ENCODE data around the gene TMEM192.

TMEM192 gene

DNA sequence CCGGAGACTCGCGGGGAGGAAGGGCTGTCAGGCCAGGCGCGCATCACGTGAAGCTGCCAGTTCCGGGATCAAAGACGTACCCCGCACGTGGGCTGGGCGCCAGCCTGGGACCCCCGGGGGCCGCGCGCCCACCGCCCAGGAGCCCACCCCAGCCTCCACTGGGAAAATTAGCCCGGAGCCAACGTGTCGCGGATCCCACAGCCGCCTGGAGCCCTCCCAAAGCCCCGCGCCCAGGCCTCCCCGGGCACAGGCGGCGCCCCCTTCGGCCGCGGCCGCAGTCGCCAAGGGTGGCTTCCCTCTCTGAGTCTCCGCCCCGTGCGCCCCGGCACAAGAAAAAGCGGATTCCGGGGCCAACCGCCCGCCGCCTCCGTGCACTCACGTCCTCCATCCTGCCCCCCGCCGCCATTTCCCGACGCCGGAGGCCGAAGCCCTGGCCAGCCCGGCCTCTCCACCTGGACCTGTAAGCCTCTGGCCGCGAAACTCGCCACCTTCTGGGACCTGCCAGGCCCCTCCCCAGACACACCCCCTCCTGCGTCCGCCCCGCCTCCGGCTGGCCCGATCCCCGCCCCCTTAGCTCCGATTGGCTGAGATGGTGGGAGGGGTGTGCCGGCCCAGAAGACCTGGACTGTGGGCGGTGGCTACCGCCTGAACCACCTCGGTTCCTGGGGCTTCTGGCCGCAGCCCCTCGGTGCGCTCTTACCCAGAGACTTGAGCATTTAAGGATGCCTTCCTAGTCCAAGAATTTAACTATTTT lies at the start of gene TMEM192:
Gene TMEM192 (minus strand): TSS at position 493 of the 754 bp plus-strand sequence. CDS start 87 bp downstream, at position 406.
- DNase-seq (ENCODE audit: low read depth): peak; percentile 95
- peak within 1 kb of the TSS; percentile 93 for H3K4me3 ChIP-seq (ENCODE audit: low read depth, low read length)
- TF ChIP-seq, protein P1, sequence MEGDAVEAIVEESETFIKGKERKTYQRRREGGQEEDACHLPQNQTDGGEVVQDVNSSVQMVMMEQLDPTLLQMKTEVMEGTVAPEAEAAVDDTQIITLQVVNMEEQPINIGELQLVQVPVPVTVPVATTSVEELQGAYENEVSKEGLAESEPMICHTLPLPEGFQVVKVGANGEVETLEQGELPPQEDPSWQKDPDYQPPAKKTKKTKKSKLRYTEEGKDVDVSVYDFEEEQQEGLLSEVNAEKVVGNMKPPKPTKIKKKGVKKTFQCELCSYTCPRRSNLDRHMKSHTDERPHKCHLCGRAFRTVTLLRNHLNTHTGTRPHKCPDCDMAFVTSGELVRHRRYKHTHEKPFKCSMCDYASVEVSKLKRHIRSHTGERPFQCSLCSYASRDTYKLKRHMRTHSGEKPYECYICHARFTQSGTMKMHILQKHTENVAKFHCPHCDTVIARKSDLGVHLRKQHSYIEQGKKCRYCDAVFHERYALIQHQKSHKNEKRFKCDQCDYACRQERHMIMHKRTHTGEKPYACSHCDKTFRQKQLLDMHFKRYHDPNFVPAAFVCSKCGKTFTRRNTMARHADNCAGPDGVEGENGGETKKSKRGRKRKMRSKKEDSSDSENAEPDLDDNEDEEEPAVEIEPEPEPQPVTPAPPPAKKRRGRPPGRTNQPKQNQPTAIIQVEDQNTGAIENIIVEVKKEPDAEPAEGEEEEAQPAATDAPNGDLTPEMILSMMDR (IDR thresholded peaks at IDR 0.05; ENCODE audit: insufficient read depth, low read depth, low read length, missing control alignments): peak; percentile 50

DNA sequence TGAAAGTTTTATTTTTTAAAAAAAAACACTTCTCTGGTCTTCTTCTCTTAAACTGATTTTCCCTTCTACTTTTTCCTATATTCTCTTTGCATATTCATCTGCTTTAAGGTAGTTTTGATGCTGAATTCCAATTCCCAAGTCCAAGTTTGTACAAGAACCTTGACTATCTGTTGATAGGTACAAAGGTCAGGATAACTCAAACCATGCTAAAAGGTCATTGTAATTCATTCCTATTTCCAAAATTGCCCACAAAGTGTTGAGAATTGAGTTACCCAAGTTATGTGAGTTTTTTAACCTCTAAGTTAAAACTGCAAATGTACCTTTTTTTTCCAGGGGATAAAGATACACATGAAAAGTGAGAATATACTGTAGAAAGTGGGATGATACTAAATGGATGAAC lies 46.1 kb upstream of the TMEM192 start:
- no peak overlapping the region for H3K4me3 ChIP-seq (ENCODE audit: low read depth, low read length)
- no peak for DNase-seq (ENCODE audit: low read depth)
- TF ChIP-seq, protein P1 (IDR thresholded peaks at IDR 0.05; ENCODE audit: insufficient read depth, low read depth, low read length, missing control alignments): no peak

DNA sequence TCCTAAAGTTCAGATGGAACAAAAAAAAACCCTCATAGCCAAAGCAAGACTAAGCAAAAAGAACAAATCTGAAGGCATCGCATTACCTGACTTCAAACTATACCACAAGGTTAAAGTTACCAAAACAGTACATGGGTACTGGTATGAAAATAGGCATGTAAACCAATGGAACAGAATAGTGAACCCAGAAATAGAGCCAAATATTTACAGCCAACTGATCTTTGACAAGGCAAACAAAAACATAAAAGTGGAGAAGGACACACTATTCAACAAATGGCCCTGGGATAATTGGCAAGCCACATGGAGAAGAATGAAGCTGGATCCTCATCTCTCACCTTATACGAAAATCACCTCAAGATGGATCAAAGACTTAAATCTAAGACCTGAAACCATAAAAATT lies 44.2 kb upstream of the TMEM192 start:
- TF ChIP-seq, protein P1 (IDR thresholded peaks at IDR 0.05; ENCODE audit: insufficient read depth, low read depth, low read length, missing control alignments): no peak
- DNase-seq (ENCODE audit: low read depth): no peak
- no peak overlapping the region for H3K4me3 ChIP-seq (ENCODE audit: low read depth, low read length)

DNA sequence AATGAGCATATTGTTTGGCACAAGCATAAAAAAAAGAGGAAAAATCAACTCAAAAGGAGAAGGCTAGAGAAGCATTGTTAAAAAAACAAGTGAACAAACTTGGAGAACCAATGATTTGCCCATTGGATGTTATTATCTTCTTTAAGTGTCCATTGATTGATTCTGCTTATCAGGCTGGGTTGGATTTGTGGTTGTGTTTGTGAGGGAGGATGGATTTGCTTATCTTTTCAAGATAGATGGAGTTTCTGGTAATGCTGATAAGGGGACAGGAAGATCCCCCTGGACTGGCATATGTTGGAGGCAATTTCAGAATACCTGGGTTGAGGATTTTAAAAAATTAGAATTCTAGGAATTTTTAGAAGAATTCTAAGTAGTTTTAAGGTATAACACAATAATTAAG lies 41.8 kb upstream of the TMEM192 start:
- no peak overlapping the region for H3K4me3 ChIP-seq (ENCODE audit: low read depth, low read length)
- TF ChIP-seq, protein P1 (IDR thresholded peaks at IDR 0.05; ENCODE audit: insufficient read depth, low read depth, low read length, missing control alignments): no peak

DNA sequence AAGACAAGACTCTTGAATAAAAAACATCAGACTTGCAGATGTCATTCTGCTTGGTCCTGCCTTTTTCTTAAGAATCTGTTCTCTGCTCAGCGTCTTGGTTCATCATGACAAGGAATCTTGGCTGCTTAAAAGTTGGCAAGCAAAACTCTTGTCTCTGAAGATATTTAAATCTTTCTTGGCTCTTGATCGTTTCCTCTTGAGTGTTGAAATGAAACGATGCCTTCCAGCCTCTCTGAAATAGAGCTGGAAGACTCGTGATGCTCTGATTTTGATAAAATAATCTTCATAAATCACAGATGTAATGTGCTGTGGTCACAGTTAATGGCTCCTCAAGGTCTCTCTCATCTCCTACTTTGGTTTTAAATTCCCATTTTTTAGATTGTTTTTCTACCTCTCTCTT lies 39.9 kb upstream of the TMEM192 start:
- H3K4me3 ChIP-seq (ENCODE audit: low read depth, low read length): no peak overlapping the region
- TF ChIP-seq, protein P1 (IDR thresholded peaks at IDR 0.05; ENCODE audit: insufficient read depth, low read depth, low read length, missing control alignments): no peak
- no peak for DNase-seq (ENCODE audit: low read depth)

More for the DNA sequence above, 41.8 kb upstream of the TMEM192 start:
- no peak for DNase-seq (ENCODE audit: low read depth)

DNA sequence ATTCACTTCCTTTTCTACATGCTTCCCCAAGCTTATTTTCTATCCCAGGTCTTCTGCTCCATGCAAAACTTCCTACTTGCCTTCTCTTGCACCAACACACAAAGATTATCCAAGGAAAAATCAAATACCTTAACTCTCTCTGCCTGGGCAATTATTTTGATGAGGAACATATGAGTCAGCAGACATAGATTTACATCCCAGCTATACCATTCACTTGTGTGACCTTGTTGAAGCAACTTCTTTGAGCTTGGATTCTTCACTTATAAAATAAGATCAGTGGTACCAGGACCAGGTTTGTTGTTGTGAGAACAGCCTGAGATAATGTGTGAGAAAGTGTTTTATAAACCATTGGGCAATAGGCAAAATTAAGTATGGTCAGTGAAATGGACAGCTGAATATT lies 39.1 kb upstream of the TMEM192 start:
- H3K4me3 ChIP-seq (ENCODE audit: low read depth, low read length): no peak overlapping the region
- DNase-seq (ENCODE audit: low read depth): no peak
- TF ChIP-seq, protein P1 (IDR thresholded peaks at IDR 0.05; ENCODE audit: insufficient read depth, low read depth, low read length, missing control alignments): no peak

DNA sequence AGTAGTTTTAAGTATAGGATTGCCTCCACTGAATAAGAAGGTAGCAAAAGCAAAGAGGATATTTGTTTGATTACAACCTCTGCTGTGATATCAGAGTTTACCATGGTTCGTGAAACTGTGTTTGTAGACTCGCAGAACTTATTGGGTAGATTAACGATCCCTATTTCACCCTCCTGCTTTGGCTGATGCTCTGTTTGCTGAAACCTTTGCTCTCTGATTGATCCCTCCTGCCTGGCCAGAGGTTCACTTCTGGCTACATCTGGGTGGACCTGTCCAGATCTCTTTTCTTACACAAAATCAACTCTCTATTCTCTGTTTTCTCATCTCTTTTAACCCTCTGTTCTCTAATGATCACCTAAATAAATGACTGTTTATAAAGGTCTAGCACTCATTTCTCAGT lies 37.9 kb upstream of the TMEM192 start:
- TF ChIP-seq, protein P1 (IDR thresholded peaks at IDR 0.05; ENCODE audit: insufficient read depth, low read depth, low read length, missing control alignments): no peak
- DNase-seq (ENCODE audit: low read depth): no peak
- no peak overlapping the region for H3K4me3 ChIP-seq (ENCODE audit: low read depth, low read length)

Measured in GM12865 (cell line).